Stomach (tissue), 4 donors: Measurements from ENCODE around the gene KIRREL3.

Experiments used
- EP300 ChIP-seq: sonication (generic); formaldehyde crosslinking; IDR thresholded peaks from one replicate; pipeline ENCODE4 v1.6.1; 2017; ENCODE audit warnings: antibody characterized with exemption
- POLR2A ChIP-seq, 4 donors: fragments of 450-650 bp; IDR thresholded peaks; one replicate each; pipeline ENCODE4 v1.6.1; 2016; ENCODE audit warnings: antibody characterized with exemption in 4 of 4, control low read depth in 2 of 4, mild to moderate bottlenecking in 1 of 4, moderate library complexity in 1 of 4
- TF ChIP-seq, protein P1 (sequence below), 7 experiments: fragments of 450-650 bp in 4 of 7; fragments of 200-600 bp in 3 of 7; sonication (generic) in 3 of 7; IDR thresholded peaks; one replicate each; pipeline ENCODE4 v1.5.1; 2016 to 2019; ENCODE audit warnings: antibody characterized with exemption in 7 of 7, control low read depth in 2 of 7, mild to moderate bottlenecking in 1 of 7

DNA sequence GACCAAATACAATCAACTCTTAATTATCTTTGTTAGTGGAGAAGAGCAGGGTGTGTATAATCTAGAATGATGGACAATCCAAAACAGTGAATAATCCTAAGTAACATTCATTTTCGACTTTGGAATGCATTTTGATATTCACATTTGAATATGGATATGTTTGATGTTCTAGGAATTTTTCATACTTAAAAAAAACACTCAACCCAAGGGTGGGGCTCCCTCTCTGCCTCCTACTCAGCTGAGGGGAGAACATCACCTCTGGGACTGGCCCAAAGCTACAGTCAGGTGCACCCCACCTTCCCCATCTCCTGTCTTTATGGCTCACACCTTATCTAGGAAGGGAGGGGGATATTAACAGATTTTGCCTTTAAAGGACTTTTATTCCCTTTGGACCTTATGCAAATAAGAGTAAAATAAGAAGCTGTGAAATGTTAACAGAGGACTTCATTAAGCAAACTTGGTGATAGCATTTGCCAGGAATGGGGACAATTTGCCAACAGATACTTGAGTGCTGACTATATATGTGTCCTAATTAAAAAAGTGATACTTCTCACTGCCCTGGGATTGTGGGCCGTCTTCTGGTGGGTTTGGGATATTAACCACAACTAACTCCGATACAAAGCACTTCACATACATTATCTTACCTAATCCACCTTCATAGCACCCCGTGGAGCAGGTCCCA lies 458.1 kb downstream of the KIRREL3 start:
- TF ChIP-seq, protein P1, sequence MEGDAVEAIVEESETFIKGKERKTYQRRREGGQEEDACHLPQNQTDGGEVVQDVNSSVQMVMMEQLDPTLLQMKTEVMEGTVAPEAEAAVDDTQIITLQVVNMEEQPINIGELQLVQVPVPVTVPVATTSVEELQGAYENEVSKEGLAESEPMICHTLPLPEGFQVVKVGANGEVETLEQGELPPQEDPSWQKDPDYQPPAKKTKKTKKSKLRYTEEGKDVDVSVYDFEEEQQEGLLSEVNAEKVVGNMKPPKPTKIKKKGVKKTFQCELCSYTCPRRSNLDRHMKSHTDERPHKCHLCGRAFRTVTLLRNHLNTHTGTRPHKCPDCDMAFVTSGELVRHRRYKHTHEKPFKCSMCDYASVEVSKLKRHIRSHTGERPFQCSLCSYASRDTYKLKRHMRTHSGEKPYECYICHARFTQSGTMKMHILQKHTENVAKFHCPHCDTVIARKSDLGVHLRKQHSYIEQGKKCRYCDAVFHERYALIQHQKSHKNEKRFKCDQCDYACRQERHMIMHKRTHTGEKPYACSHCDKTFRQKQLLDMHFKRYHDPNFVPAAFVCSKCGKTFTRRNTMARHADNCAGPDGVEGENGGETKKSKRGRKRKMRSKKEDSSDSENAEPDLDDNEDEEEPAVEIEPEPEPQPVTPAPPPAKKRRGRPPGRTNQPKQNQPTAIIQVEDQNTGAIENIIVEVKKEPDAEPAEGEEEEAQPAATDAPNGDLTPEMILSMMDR (IDR thresholded peaks at IDR 0.05) = no peak
- TF ChIP-seq POLR2A (IDR thresholded peaks at IDR 0.05) (no peak), EP300 (no peak)
